GM18508 (cell line): Measurements from ENCODE around the gene RCAN2.

Experiments used
- ATAC-seq: cut with Tn5 transposase; IDR thresholded peaks from one replicate; pipeline ENCODE4 v1.9.1; 2021; ENCODE audit warnings: moderate number of reproducible peaks; ENCODE audit not compliant: insufficient read depth, unreplicated experiment

RCAN2 gene

DNA sequence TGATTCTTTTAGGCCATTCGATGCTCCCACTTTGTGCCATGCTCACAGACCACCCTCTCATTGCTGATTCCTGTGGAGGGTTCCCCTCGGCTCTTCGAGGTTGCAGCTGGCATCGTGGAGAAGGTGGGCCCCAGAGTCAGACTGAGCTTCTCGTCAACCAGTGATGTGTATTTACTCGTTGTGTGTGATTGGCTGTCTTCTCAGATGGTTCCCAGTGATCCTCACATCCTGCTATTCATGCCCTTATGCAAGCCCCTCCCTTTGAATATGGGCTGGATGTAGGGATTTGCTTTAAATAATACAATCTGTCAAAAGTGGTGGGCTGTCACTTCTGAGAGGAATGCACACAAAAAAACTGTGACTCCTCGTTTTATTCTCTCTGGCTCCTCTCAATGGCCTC lies 220.9 kb downstream of the RCAN2 start:
- ATAC-seq, result no peak

DNA sequence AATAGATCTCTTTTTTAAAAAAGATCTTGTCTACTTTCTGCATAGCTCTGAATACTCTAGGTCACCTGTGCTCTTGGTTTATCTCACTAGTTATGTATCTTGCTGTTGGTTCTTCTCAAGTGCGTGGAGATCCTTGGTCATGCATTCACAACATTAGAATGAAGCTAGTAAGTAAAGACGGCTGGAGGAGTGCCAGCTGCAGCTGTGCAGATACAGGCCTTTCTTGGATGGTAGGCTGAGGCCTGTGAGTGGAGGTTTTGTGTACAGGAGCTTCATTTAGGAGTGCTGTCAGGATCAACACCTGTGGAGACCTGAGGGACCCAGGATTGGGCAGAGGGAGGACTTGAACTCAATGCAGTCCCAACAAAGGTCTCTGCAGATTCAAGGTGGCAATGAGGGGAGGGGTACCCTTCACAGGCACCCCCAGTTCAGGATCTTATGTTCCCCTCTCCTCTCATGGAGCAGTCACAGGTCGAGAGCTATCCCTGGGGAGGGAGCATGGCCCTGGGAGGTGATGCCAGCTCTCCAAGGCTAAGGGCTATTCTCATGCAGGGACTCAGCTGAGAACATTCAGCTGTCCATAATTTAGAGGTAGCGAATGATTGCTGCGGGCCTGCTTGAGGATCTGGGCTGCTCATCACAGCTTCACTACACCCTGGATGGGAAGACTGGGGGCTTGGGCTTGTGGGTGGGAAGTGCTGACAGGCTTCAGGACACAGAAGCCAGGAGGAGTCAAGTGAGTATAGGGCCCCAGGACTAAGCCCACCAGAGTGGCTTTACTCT lies 221.6 kb downstream of the RCAN2 start:
- no peak for ATAC-seq

DNA sequence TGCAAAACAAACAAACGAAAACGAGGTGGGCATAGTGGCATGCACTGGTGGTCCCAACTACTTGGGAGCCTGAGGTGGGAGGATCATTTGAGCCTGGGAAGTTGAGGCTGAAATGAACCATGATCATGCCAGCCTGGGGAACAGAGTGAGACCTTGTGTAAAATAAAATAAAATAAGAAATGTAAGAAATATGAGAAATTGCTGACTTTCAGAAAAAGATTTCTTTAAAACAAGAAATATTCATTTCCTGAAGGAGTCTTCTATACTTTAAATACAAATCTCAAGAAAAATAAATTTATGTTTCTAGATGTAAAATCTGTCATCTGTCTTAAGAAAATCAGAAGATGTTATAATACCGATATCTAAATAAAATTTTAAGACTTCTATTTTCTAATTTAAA lies 223.7 kb downstream of the RCAN2 start:
- no peak for ATAC-seq

GRCh38 chr6:46265373-46265772 lies 225.9 kb downstream of the RCAN2 start:
- no peak for ATAC-seq

- no peak for ATAC-seq
These were observed 227.6 kb downstream of the RCAN2 start for GRCh38 chr6:46263707-46264086.

GRCh38 chr6:46262928-46263706 lies 228.1 kb downstream of the RCAN2 start:
- ATAC-seq, result no peak

- ATAC-seq, result no peak
These were observed 233.0 kb downstream of the RCAN2 start for GRCh38 chr6:46258249-46258648.

- ATAC-seq, result no peak
These were observed 235.7 kb downstream of the RCAN2 start for GRCh38 chr6:46255528-46255927.

GRCh38 chr6:46254946-46255345 lies 236.3 kb downstream of the RCAN2 start:
- ATAC-seq, result no peak

- ATAC-seq, result no peak
These were observed 236.9 kb downstream of the RCAN2 start for GRCh38 chr6:46254331-46254730.

GRCh38 chr6:46251583-46252339 lies 239.5 kb downstream of the RCAN2 start:
- ATAC-seq, result no peak

DNA sequence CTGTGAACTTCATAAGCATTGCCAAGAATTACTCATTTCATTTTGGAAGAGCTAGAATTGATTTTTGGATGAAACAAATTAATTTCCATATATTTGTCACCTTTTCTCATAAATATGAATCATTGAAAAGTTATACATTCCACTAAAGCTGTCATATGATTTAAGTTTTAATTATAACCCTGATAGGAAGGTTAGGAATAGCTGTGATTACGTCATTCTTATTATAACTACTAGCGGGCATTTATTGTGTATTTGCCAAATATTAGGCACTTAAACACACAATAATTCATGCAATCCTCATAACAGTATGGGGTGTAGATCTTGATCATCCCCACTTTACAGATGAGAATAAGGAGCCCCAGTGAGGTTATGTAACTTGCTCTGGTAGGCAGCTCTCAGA lies 243.1 kb downstream of the RCAN2 start:
- no peak for ATAC-seq

DNA sequence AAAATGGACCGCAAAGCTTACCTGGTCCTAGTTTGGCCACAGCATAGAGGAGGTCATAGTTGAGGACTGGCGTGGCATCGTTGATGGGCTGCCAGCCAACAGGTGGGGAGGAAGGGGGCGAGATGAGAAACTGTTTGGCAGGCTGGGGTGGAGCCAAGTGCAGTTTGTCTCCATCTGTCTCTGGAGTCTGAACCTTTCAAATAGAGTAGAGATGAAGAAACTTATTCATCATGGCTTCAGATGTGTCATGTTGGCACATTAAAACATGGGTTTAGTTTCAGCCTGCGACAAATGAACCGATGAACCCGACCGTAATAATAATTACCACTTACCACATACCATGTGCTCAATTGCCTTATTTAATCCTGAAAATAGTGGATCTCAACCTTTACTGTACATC lies 244.5 kb downstream of the RCAN2 start:
- ATAC-seq, result no peak

GRCh38 chr6:46246081-46246480 lies 245.2 kb downstream of the RCAN2 start:
- ATAC-seq, result no peak

DNA sequence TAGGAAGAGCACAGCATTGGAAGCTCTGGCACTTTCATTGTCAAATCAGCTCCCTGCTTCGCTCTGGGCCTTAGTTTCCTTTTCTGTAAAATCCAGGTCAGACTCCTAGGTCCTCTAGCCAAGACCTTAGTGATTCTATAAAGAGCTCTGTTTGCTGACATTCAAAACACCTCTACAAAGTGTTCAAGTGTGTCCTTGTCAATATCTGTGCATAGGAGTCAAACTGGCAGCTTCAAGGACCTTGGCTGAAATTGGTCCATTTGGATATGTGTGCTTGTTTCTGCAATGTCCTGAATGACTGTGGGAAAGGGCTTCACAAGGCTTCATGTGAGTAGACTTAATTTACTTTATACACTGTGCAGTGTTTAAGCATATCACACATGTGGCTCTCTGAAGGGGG lies 246.6 kb downstream of the RCAN2 start:
- no peak for ATAC-seq

DNA sequence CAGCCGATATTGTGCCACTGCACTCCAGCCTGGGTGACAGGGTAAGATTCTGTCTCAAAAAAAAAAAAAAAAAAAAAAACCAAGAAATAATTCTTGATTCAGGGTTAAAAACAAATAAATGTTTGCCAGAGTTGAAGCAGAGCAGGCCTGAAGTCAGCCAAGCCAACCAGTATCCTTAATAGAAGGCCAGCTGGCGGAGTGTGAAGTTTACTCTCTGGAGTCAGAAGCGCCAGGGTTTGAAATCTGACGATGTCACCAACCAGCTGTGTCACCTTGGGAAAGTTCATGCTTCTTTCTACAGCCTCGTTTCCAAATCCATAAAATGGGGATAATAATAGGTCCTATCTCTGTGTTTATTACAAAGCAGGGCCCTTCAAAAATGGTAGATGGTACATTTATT lies 247.5 kb downstream of the RCAN2 start:
- no peak for ATAC-seq

DNA sequence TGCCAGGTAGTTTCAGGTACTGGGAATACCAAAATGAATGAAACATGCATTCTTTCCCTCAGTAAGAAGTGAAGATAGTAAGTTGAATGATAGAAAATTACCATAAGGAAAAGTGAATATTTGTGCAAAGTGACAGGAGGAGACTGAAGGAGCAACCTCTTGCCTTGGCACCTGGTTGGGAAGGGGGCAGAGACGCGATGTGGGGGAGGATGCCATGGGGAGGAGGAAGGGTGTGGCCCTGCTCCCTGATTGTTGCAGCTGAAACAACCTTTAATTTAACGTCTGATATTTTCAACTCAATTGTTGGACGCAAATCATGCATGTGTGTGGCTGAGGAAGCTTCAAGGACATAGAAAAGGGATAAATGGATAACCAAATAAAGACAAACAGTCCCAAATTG lies 248.3 kb downstream of the RCAN2 start:
- ATAC-seq, result no peak

DNA sequence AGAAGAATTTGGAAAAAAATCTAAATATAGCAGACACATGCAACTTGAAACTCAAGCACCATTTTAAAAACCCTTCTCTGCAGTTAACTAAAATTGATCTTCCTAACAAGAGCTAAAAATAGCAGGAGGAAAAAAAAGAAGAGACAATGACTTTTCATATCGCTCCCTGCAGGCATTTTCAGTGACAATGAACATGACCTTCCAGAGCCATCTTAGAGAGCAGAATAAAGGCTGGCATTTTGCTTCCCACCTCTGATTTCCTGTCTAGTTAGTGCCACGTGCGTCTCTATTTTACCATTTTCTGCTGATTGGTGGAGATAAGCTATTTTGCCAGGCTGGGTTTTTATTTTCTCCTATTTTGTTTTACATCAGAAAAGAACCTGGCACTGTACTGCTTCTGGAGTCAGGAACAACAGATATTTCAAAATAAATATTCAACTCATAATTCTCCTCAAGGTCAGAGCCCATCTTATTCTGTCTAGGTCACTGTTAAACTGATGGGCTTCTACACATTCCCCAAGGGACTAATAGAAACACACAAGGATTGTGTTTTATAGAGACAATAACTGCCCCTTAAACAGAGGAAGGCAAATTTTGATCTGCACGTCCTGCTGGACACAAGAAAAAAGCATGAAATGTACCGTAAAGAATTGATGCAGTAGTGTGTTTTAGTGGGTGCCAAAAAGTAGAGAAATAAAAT lies 250.2 kb downstream of the RCAN2 start:
- no peak for ATAC-seq

DNA sequence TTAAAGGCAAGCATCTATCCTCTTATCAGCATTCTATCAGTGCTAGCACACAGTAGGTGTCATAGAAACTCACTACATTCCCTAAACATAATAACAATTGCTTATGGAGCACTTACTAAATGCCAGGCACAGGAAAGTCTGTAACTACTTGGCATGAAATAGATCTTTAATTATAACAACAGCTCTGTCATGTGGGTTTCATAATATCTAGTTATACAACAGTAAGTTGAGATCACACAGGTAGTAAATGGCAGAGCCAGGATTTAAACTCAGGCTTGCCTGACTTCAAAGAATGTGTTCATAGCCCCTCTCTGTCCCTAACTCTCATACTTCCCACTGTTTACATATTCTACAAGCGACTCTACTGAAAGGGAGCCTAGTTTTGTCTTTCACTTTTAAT lies 254.5 kb downstream of the RCAN2 start:
- no peak for ATAC-seq

DNA sequence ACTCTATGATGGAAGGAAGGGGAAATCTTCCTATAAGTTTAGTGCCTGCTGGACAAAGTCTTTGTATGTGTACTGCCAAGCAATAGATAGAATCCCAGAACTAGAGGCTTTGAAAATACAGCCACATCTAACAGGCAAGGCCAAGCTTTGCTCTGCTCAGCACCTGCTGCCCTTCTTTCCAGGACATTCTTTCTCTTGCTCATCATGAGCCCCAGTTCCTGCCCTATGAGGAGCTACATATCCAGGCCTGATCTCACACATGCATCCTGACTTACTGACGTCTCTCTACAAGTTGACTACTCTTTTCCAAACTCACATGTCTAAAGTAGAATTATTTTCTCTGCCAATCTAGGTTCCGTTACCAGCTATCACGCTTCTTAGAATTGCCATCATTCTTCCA lies 256.0 kb downstream of the RCAN2 start:
- ATAC-seq, result no peak

DNA sequence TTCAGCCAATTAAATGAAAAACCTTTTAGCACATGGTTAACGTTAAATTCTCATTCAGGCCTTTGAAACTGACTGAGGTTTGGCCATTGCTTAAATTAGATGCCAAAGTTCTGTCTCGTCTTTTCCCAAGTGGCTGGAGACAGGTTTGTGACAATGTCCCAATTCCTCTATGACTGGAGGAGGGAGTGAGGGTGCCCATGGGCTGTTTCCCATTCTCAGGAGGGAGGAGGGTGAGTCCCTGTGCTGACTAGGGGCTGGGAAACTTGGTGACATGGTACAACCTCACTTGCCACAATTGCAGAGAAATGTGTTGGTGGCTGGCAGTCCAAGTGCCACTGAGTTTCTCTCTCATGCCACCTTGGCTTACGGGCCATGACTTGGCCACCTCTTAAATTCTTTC lies 256.5 kb downstream of the RCAN2 start:
- no peak for ATAC-seq
